ENCODE measurements around the gene POMZP3.
A peak's percentile ranks its signal among the peaks of the same experiment; 100 is the strongest.
"Not testable (repeated sequence)": the region's sequence is repeated elsewhere in the genome, so short reads cannot be mapped to it uniquely, and the experiment has no call there.

Gene POMZP3

DNA sequence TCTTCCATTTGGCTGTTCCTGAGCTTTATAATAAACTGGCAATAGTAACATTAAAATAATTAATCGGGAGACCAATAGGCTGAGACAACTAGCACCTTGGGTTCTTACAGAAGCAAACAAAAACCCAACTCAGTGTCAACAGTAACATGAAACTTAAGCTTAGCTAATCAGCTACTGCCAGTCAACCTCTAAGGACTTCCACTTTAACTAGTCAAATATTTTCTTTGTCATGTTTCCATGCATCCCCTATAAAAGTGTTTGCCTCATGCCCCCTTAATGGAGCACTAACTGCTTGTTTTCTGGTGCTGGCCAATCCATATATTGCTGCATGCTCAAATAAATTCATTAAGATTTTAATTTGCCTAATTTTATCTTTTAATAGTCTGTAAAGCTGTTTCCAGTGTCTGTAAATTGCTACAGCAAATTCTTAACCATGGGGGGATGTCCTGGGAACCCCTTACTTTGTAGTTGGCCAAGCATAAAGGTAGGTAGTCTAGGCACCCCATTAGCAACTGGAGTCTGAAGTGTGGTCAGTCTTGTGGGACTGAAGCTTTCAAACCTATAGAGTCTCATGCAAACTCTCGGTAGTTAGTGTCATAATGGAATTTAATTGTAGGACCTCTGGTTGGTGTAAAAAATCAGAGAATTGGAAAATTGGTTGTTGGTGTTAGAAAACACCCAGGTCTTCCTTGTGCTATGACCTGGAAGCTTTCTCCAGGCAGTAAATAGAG lies 40.3 kb downstream of the POMZP3 start:
- DNase-seq = peak; percentile 60

DNA sequence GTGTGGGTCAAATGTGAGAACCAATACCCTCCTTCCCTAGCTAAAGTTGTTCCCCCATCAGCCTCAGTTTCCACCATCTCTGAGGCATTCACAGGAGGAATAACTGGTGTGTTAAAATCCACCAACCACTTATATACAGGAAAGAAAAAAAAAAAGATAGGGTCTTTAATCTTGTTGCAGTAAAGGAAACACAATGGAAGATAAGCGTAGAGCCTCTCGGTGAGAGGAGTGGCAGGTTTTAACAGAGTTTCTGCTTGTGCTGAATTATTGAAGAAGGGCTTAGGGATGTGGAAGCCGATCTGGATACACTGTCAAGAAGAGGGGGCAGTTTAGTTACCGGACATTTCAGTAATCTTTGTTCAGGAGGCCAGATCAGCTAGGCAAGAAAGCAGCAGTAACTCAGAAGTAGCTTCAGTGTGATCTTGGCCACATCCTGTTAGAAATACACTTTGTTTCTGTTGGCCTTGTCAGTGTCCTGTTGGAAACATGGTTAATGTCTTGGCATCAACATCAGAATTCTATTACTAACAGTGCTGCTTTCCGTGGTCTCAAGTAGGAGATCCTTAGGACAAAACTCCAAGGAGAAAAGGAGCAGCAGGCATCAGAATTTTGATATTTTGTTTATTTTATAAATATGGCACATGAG lies 43.3 kb downstream of the POMZP3 start:
- DNase-seq = not testable (repeated sequence)

GRCh38 chr7:76582848-76583631 lies 44.0 kb downstream of the POMZP3 start:
- peak; percentile 6 for DNase-seq

GRCh38 chr7:76575919-76576655 lies 51.0 kb downstream of the POMZP3 start:
- DNase-seq = not testable (repeated sequence)

GRCh38 chr7:76575431-76575830 lies 51.6 kb downstream of the POMZP3 start:
- DNase-seq = not testable (repeated sequence)

DNA sequence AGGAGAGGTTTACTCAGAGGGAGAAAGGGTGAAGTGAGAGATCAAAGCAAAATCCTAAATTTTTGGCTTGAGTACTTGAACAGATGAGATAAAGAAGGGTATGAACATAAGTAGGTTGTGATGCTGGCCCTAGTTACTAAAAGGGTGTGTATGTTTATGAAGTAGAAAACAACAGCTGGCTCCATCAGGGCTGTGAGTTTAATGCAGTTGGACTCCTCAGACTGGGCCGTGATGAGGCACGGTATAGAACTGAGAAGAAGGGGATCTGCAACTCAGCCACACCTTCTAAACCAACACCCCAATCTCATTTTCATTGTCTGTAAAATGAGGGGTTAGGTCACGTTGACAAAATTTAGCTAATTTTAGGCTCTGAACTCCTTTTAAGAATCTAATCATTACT lies 54.8 kb downstream of the POMZP3 start:
- DNase-seq = not testable (repeated sequence)

DNA sequence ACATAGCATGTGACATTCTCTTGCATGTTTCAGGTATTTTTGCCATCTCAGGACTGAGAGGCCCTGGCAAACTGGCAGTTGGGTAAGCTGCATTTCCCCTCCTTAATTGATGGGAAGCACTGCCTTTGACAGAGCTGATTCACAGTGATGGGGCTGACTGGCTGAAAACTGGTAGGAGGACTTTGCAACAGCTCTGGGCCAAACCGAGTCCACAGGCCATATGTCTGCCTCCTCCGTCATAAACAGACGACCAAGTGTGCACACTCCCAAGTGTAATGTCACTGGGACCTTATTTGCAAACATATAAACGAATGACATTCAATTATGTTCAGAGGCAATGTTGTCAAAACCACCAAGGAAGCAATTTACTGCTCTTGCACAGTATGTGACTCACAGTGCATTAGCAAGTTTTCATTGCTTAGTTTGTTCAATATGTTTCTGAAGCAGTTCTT lies 56.7 kb downstream of the POMZP3 start:
- not testable (repeated sequence) for DNase-seq

DNA sequence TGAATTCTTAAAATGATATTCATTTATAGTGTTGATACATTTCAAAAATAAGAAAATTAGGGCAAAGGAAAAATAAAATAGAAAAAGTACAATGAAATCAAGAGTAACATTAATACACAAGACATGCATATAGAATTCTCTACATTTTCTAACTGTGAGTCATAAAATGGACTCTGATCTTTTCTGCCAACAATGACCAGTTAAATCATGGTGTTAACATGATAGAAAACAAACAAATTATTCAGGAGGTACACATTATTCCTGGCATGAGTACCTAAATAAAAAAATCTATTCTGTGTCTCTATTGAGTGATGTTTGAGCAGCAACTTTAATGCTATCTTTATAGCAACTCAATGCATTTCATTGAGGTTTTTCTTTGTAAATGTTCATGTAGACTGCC lies 58.3 kb downstream of the POMZP3 start:
- not testable (repeated sequence) for DNase-seq

DNA sequence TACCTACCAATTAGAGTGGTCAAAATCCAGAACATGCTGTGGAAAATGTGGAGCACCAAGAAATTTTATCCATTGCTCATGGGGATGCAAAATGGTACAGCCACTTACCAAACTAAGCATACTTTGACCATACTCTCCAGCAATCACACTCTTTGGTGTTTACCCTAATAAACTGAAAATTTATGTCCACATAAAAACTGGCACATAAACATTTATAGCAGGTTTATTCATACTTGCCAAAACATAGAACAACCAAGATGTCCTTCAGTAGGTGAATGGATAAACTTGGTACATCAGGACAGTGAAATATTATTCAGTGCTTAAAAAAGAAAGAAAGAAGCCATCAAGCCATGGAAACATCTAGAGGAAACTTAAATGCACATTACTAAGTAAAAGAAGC lies 59.3 kb downstream of the POMZP3 start:
- not testable (repeated sequence) for DNase-seq

DNA sequence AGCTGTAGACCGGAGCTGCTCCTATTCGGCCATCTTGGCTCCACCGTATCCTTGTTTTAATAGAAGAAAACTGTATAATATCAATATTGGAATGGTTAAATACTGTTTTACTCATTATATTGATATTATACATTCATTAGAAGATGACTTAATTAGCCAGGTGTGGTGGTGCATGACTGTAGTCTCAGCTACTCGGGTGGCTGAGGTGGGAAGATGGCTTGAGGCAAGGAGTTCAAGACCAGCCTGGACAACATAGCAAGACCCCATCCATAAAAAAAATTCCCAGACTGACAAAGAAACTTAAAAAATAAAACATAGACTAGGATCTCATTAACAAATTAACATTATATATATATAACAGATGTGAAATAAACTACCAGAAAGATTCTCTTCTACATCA lies 59.8 kb downstream of the POMZP3 start:
- not testable (repeated sequence) for DNase-seq

GRCh38 chr7:76565001-76565400 lies 62.1 kb downstream of the POMZP3 start:
- not testable (repeated sequence) for DNase-seq

DNA sequence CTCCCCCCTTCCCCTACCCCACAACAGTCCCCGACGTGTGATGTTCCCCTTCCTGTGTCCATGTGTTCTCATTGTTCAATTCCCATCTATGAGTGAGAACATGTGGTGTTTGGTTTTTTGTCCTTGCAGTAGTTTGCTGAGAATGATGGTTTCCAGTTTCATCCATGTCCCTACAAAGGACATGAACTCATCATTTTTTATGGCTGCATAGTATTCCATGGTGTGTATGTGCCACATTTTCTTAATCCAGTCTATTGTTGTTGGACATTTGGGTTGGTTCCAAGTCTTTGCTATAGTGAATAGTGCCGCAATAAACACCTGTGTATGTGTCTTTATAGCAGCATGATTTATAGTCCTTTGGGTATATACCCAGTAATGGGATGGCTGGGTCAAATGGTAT lies 65.7 kb downstream of the POMZP3 start:
- not testable (repeated sequence) for DNase-seq

GRCh38 chr7:76560157-76560556 lies 66.9 kb downstream of the POMZP3 start:
- DNase-seq = not testable (repeated sequence)
